NCI-H446 (cell line): Measurements from ENCODE around the gene CNKSR1.

ENCODE experiments used
- DNase-seq, 2 experiments: peaks; one replicate each; lab custom pipeline; 2025; lab: John Stamatoyannopoulos, UW

The CNKSR1 gene, protein sequence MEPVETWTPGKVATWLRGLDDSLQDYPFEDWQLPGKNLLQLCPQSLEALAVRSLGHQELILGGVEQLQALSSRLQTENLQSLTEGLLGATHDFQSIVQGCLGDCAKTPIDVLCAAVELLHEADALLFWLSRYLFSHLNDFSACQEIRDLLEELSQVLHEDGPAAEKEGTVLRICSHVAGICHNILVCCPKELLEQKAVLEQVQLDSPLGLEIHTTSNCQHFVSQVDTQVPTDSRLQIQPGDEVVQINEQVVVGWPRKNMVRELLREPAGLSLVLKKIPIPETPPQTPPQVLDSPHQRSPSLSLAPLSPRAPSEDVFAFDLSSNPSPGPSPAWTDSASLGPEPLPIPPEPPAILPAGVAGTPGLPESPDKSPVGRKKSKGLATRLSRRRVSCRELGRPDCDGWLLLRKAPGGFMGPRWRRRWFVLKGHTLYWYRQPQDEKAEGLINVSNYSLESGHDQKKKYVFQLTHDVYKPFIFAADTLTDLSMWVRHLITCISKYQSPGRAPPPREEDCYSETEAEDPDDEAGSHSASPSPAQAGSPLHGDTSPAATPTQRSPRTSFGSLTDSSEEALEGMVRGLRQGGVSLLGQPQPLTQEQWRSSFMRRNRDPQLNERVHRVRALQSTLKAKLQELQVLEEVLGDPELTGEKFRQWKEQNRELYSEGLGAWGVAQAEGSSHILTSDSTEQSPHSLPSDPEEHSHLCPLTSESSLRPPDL

DNA sequence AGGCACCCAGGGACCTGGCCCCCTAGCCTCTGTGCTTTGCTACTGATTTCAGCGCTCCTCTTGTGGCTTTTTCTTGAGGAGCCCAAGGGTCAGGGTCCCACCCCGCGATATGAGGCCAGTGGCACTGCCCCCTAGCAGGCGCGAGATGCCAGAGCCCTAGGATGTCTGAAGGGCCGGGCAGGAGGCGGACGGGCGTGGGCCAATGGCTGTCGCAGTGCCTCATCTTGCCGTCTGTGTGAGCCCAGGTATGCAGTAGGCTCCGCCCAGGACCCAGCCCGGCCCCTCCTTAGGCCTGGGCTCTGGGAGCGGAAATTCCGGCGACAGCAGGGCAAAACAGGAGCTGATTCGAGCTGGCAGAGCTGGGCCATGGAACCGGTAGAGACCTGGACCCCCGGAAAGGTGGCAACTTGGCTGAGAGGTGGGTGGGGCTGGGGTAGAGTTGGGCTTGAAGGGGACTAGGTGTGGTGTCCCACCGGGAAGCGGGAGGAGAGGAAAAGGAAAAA, at the start of gene CNKSR1:
TSS of gene CNKSR1 (plus strand) at position 310 of the 503 bp plus-strand sequence. CDS start at position 367, 57 bp downstream.
- no peak for DNase-seq

DNA sequence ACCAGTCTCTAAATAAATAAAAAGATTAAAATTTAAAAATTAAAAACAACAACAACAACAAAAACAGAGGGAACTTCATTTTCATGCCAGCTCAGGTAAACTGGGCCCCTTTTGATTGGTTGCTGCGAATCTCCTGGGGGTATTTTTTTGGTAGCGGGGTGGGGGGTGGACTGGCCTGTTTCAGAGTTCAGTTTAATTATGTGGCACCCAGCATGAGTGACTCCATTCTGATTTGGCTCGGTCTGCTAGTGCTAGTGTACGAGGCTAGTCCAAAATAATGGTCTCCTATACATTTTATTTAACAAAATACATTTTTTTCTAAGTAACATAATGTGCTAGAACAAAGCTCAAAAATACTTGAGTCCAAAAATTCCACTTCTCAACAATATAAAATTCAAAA, 47.5 kb upstream of the CNKSR1 start:
- no peak for DNase-seq

DNA sequence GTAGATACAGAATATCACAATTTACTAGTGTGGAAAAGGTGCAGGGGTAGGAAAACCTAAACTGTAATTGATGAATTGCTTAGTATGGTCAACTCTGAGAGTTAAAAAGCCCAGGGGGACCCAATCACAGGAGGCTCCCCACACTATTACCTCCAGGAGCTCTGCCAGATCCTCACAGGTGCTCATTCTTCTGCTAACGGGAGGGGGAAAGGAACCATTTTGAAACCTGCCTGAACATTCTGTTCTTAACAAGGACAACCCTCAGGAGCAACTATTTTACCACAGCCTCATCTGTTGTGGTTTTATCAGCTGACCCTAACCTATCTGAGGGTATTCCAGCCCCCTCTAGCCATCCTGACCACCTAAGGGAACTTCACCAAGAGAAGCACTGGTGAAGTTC, 46.6 kb upstream of the CNKSR1 start:
- no peak for DNase-seq

DNA sequence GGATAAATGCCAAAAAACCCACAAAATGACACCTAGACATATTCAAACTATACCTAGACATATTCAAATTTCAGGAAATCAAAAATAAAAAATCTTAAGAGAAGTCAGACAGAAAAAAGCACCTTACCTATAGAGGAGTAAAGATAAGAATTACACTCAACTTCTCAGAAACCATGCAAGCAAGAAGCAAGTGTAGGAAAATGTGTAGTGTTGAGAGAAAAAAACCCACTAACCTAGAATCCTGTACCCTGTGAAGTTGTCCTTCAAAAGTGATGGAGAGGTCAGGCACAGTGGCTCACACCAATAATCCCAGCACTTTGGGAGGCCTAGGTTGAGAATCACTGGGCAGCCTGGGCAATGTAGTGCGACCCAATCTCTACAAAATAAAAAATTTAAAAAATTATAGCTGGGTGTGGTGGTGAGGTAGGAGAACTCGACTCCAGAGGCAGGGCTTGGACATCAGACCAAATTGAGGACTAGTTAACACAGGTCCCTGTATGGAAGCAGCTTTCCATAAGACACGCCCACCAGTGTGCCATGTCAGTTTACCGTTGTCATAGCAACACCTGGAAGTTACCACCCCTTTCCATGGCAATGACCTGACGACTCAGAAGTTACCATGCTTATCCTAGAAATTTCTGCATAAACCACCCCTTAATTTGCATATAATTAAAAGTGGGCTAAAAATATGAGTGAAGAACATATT, 45.0 kb upstream of the CNKSR1 start:
- peak in 1 of 2 experiments; percentile 28 for DNase-seq

DNA sequence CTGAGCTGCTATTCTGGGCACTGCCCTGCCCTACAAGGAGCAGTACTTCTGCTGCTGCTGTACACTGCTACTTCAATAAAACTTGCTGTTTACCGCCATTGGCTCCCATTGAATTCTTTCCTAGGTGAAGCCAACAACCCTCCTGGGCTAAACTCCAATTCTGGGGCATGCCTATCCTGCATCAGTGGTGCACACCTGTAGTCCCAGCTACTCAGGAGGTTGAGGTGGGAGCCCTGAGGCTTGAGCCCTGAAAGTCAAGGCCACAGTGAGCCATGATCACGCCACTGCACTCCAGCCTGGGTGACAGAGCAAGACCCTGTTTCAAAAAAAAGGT, 44.5 kb upstream of the CNKSR1 start:
- DNase-seq, result no peak

DNA sequence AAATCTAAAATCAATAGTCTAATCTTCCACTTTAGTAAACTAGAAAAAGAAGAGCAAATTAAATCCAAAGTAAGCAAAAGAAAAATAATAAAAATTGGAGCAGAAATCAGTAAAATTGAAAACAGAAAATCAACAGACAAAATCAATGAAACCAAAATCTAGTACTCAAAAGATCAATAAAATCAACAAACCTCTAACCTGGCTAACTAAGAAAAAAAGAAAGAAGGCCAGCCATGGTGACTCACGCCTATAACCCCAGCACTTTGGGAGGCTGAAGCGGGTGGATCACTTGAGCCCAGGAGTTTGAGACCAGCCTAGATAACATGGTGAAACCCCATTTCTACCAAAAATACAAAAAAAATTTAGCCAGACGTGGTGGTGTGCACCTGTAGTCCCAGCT, 42.8 kb upstream of the CNKSR1 start:
- DNase-seq, result no peak

DNA sequence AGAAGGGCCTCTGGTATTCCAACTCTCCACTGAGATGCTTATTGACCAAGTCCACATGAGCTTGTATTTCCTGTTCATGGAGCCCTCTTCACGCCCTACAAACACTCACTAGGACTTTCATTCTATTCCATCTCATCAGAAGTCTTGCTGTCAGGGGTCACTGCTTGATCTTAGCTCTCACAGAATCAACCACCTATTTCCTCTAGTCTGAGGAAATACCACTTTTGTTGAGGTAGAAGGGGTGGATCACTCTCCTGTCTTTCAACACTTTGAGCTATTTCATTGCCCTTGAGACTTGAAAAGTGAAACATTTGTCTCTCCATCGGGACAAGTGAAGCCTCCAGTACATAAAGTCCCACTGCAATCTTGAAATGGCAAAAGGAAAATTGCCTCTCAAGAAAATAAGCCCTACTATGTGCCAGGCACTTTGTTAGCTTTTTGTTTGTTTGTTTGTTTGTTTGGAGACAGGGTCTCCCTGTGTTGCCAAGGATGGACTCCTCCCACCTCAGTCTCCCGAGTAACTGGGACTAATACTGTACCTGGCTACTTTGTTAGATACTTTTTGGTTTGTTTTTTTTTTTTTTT, 38.2 kb upstream of the CNKSR1 start:
- DNase-seq, result no peak

DNA sequence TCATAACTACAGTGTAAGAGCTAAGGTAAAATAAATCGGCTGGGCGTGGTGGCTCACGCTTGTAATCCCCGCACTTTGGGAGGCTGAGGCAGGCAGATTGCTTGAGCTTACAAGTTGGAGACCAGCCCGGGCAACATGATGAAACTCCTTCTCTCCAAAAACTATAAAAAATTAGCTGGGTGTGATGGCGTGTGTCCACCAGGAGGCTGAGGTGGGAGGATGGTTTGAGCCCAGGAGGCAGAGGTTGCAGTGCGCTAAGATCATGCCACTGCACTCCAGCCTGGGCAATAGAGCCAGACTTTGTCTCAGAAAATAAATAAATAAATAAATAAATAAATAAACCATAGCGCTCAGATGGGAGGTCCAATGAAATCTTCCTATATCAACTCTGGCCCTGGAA, 35.1 kb upstream of the CNKSR1 start:
- peak in 1 of 2 experiments; percentile 16 for DNase-seq

DNA sequence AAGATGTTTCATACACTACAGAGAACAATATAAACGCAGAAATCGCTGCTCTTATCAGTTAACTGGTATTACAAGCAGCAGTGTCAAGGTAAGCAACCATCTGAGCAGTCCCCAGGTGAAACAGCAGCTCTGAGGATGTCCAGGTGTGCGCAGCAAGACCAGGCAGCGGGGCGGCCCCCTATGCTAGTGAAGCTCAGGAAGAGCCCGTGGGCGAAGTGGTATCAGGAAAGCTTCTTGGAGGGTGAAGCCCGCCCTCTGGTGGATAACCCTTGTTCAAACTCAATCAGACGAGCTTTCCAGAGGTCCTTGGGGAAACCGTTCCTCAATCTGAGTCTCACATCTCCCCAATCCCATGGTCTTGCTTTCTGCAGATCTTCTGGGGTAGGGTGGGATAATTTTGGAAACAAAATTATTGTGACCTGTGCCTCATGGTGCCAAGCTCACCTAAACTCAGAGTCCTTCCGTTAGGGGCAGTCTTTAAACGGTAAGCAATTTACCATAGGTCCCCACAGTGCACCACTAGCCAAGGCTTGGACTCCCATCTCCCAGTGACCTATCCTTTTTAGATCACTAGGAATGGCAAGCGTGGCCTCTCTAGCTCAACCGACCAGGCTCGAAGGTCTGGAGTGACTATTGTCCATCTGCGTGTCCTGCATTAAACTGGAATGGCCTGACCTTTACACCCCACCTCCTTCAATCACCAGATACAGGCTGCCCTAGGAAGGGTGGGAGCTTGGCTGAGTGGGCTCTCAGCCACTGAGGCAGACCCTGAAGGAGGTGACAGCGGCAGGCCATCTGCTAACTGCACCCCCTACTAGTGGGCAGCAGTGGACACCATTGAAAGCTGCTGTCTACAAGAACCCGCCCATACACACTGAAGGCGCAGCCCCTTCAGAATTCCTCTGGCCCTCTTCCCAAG, 32.0 kb upstream of the CNKSR1 start:
- peak; percentile 89 to 90 for DNase-seq

DNA sequence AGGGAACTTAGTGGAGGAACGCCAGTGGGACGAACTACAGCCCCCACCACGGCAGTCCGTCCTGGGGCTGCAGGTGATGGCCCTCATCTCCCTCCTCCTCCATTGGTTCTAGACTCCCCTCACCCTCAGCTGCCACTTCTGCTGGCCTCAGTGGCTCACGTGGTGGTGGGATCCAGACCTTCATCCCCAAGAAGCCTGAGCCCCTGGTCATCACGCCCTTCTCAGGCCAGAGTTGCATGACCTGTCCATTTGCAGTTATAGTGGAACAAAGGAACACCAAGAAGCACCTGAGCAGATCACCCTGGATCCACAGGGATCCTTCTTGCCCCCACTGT, 31.4 kb upstream of the CNKSR1 start:
- DNase-seq, result no peak

DNA sequence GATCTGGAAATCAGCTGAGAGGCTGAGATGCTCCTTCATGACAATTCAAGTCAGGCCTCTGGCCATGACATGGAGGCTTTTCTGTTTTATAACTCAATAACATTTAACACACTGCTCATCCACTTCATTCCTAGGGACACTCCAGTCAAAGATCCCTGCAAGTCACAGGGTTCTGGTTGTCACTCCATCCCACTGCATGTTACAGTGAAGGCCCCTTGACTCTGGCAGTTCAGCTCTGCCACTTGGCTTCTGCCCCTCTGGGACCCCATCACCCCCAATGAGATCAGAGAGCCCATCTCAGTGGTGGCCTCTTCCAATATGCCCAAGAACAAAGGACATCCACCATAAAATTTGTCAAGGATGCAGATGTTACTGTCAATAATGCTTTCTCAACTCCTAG, 28.4 kb upstream of the CNKSR1 start:
- no peak for DNase-seq

DNA sequence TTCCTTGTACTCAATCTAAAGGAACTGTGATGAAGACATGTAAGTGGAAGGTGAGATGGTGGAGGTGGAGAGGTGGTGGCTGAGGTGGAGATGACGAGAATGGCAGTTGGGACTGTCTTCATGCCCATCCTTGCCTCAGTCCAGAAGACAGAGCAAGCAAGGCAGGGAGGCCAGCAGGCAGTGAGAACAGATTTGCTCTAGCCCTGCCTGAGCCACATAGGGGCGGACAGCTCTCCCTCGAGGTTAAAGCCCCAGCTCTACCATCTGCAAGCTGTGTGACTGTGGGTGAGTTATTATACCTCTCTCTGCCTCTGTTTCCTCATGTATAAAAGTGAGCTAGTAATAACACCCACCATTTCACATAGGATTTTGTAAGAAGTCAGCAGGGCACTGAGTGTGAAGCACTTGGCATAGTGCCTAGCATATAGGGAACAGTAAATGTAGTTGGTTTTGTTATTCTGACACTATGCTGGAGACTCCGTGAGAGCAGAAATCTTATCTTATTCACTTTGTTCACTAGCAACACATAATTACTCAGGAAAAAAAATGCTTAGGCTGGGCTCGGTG, 23.2 kb upstream of the CNKSR1 start:
- DNase-seq, result peak in 1 of 2 experiments; percentile 25

DNA sequence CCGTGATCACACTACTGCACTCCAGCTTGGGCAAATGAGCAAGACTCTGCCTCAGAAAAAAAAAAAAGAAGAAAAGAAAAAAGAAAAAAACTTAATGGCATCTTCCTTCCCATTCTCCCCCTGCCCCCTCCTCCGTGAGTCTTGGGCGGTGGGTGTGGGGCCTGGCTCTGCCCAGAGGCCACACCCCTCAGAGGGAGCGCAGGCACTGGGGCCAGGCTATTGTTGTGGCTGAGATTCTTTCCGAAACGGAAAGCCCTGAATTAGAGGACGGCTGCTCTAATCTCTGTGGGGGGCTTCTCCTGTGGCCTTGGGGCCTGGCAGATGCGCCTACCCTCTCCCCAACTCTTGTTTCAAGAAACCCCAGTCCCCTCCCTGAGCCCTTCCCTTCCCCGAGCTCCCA, 22.5 kb upstream of the CNKSR1 start:
- DNase-seq, result no peak

DNA sequence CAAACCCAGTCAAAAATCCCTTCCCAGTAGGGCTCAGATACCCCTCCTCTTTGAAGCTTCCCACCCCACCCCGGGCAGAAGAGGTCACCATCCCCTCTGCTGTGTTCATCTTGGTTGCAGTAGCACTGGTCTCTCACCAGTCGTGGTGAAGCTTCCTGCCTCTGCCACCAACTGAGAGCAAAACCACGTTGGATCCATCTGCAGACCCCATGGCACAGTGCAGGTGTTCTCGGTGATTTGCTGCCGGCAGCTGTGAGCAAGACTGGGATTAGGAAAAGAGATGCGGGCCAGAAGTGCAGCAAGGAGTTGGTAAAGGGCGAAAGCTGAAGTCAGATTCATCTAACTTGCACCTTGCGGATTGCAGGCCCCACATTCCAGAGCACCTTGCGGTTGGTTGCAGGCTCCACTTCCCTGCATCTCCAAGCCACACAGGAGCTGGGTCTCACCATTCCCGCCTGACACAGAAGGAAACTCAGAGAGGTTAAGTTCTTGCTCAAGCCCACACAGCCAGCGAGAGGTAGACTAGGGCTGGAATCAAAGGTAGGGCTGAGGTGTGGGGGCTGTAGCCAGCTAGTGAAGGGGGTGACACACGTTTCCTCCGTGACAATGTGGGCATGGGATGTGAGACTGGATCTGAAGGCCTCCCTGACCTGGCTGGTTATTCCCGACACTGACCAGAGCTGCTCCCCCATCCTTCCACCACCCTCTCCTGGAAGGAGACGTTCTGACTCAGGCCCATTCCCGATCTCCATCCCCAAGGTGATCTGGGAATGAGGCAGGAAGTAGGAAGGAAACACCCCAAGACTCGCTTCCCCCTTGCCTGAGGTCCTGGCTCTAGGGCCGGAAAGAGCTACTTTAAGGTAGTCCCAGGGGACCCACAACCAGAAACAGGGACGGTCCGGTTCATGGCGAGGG, 21.7 kb upstream of the CNKSR1 start:
- no peak for DNase-seq

DNA sequence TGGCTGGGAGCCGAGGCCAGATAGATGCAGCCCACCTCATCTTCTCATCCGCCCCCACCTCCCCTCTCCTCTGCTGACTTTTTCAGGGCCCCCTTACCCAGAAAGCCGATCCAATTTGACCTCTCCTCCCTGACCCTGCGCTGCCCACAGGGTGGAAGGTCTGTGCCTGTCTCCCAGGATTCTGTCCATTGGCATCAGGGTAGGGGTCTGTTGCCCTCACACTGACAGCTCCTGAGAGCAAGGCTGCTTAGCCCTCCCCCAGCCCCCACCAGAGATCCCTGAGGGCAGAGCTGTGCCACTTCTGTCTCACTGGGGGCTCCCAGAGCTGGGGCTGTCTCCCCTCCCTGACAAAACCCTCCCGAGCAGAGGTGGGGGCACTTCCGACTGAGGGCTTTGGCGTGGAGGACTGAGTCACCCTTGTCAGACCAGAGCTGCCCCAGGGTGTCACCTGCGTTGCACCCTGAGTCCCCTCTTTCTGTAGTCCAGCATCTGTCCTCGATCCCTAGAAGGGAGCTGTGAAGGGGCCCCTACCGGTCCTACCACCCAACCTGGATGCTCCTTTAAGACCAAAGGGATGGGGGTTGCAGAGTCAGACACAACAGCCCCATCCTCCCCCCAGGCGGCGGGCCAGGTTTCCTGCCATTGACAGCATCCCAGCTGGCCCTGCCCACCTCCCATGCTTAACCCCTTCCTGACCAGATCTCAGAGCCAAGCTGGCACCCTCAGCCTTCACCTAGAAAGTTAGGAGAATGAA, 20.8 kb upstream of the CNKSR1 start:
- peak; percentile 14 to 57 for DNase-seq

DNA sequence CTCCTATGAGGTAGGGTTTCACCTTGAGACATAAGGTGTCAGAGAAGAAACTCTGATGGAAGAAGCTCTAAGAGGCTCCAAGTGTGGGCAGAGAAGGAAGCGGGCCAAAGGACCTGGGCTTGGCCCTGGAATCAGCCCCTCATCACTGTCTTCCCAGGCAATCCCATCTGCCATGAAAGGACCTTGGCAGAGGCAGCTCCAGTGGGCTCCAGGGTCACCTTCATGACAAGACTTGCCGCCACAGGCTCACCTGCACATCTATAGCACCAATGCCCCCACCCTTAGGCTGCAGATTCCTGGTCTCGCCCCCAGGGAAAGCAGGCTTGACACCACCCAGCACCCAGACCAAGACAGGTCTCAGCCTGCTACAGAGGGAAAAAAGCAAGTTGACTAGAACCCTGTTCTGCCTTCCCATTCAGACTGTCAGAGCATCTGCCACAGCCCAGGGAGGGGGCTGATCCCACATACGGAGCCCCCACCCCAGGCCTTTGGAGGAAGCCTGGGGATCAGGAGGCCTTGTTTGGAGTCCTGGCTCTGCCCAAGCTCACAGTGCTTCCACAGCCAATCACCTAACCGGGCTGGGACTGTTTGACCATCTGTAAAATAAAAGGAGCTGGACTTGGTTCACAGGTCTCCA, 18.9 kb upstream of the CNKSR1 start:
- DNase-seq, result no peak

DNA sequence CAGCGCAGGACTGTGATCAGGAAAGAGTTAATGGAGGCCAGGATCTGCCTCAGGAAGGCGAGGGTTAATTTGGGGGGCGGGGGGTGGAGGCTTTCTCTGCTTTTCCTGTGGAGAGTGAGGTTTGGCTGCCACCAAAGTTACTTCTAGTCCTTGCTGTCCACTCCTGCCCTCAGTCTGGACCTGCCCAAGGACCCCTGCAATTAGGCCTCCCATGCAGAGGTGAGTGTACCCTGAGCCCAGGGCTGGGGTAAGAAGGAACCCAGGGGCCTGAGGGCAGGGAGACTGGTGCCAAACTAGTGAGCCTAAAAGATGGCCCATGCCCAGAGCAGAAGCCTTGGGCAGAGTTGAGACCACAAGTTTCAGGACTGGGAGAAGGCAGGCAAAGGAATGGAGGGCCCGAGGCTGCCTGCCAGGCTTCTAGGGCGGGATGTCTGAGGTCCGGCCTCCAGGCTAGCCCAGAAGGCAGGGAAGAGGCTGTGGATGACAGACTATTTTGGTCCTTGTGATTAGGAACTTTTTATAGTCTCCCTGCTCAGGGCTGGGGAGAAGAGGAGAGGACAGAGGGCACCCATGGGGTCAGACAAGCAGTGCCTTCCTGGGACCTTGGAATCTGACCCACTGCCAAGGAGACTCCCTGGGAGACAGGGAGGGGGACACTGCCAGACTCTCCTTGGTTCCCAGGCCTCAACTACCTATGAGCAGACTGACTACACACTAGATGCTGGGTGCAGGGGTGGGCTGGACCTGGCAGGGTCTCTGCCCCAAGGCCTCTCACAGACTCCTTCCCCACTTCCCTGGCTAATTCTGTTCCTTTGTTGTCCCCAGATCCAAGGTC, 18.2 kb upstream of the CNKSR1 start, which contains the start of gene FAM110D:
TSS of gene FAM110D (plus strand) at position 172 of the 835 bp plus-strand sequence. CDS start 2,213 bp downstream, outside the sequence.
- DNase-seq, result no peak

DNA sequence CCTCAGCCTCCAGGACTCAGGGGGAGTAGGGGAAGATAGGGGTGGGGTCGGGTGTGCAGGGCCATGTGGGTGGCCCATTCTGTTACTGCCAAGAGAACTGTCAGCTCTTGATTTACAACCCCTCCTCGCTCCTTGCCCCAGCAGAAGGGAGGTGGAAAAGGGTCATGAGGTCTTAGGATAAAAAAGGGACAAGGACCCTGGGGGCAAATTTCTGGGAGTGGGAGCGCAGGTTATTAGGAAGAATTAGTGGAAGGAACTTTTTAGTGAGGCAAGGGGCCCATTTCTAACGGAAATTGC, 17.6 kb upstream of the CNKSR1 start:
- DNase-seq, result no peak
